Islet of Langerhans (tissue), 1 donor: ENCODE measurements around the gene DSP.

Experiments used
- FAIRE-seq: peaks from one replicate; lab custom pipeline; 2011; peaks lifted over from hg19 to GRCh38; lab: Jason Lieb, UNC

DSP gene

DNA sequence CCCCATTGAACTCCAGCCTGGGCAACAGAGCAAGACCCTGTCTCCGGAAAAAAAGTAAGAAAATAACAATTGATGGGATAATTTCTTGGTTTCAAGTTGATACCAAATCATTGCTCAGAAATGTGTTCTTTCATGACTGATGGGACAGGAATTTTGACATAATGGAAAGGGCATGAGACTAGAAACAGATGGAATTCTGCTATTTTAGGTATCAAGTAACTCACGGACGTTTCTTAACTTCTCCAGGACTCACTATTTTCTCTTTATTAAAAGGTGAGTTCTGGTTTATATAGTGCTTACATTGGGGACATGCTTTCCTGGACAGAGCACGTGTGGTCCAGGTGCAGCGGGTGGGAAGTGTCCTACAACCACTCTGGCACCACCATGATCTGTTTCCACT is 6.0 kb upstream of the DSP start:
- no peak for FAIRE-seq

DNA sequence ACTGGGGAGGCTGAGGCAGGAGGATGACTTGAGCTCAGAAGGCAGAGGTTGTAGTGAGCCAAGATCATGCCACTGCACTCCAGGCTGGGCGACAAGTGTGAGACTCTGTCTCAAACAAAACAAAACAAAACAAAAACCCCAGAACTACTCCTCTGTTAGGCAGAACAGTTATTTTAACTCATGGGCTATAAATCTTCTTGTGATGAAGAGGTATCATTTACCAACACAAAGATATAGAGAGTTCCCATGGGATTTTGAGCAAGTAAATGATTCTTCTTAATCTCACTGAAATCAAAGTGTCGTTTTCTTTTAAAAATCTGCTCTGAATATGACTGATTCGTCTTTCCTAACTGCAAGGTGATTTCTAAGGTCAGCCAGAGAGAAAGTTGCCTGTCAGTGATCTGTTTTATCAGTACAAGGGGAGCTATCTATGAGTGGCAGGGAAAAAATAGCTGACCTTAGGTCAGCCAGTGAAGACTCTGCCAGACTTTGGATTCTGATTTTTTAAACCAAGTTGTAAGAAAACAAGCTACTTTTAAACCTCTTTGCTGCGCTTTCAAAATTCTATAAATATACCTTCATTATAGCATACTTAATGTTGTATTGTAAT is 3.8 kb upstream of the DSP start:
- no peak for FAIRE-seq

DNA sequence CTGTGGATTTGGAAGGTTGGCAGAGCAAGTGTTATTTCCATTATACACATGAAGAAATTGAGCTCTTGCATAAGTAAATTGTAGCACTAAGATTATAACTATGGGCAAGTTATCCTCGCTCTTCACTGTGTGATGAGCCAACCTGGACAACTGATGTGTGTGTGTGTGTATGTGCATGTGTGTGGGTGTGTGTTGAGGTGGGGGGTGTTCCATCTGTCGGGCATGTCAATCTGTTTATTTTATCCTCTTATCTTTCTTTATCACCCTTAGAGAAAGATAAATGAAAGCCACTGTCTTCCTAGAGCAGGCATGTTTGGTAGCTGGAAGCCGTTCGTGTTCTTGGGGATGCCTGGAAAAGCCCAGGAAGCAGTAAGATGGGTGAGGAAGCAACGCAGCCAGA is 3.0 kb upstream of the DSP start:
- FAIRE-seq, result no peak

DNA sequence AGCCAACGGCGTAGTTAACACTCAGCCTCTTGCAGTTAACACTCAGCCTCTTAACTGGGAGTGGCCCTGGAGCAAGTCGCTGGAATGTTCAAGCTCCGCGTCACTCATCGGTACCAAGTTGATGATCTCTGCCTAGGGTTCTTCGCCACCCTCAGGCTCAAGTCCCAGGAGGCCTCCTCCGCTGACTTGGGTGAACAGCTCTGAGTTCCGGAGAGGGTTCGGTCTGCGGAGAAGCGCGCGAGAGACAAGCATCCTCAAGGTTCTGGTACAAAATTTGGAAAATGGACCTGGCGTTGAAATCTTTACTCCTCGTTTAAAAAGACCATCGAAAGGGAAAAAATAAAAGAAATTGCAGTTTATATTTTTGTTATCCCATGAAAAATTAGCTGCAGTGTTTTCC is 876 bp upstream of the DSP start:
- FAIRE-seq, result no peak

DNA sequence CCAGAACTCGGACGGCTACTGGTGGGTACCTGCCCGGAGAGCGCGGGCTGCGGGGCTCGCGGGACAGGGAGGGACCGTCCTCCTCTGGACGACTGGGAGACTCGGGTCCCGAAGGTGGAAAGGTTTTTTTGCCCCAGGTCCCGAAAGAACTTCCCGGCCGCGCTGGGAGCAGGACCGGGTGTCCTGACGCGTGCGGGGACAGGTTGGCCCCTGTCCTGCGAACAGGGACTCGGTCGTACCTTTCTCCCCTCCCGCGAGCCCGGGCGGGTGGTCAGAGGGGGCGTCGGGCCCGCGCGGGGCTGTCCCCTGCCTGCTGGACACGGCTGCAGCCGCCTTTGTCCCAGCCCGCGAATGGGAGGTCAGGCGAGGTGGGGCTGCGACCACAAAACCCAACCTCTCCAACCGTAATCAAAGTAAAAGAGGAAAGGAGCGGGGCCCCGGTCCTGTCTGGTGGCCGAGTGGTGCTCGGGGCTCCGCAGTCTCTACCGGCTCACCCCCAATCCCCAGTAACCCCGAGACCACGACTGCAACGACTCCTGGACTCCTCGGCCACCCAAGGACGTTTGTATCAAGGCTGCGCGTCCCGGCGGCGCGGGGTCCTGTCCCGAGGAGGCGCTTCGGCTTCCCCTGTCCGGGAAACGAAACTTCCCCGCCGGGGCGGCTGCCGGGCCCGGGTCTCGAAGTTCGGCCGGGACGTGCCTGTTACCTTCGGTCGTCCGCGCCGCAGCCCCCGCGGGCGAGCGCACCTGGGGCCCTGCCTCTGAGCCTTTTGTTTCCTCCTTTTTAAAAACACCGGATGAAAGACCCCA is 798 bp downstream of the DSP start:
- FAIRE-seq, result no peak

DNA sequence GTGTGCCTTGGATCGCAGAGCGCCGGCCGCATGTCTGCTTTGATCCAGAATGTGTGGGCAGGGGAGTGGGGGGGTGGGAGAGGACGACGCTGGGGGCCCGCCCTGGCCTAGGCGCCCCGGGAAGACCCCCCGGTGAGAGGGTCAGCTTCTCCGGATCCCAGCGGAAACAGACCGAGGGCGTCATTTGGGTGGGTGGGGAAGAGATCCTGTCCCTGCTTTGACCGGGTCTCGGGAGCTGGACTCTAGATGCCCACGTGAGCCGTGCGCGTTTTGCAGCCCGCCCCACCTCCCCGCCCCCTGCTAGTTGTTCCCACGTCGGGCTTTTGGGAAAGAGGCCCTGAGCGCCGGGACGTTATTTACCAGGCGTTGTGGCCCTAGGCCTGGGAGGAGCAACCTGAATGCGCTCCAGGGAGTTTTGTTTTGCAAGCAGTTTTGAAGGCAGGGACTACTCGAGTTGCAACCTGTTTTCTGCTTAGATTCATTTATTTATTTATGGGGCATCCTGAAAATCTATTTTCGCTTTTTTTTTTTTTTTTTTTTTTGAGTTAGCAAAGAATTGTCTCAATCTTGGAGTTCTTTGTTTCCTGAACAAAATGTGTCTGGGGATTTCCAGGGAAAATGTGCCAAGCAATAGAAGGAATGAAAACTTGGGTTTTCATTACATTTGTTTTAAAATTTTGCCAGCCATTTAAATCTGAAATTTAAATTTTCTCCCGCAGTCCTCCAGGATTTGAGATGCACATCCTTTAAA is 1.6 kb downstream of the DSP start:
- FAIRE-seq, result peak; percentile 45

DNA sequence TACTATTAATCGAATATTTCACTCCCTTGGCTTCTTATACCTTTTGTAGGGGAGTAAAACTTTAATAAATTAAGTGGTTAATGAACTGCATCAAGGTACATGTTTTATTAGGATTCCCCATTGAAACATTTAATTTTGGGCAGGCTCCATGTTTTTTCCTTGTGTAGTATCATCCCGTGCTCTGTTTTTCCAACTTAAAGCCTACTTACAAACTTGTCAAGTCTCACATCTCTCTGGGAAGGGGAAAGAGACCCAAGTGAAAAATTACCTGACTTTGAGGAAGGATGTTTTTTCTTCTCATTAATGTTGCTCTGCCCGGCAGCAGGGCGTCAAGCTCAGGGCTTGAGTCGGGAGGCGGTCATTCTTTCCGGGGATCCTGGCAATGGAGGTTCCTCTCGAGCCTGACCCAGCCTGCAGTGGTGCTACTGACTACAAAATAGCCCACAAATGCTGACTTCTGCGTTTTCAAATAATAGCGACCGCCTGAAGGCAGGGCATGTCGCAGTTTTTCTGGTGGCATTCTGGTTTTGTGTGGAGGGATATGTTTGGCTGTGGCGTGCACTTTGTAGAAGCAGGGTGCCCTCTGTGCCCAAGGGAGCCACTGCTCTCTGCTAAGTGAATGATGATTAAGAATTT is 2.4 kb downstream of the DSP start:
- FAIRE-seq, result no peak

DNA sequence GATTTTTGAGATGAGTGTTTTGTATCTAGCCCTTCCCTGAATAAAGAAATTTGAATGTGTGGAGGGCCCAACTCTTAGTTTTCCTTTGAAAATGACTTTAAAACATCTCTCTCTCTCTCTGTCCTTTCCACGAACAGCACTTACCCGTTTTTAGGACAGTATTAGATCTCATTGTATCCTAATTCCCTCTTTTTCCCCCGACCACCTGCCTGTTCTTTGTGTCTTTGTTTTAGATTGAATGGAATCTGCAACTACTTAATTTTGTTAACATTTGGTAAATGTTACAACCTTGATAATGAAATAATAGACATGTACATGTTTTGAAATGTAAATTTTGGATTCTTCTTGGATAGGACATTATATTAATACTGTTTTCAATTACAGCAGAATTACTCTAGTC is 3.1 kb downstream of the DSP start:
- peak; percentile 69 for FAIRE-seq

DNA sequence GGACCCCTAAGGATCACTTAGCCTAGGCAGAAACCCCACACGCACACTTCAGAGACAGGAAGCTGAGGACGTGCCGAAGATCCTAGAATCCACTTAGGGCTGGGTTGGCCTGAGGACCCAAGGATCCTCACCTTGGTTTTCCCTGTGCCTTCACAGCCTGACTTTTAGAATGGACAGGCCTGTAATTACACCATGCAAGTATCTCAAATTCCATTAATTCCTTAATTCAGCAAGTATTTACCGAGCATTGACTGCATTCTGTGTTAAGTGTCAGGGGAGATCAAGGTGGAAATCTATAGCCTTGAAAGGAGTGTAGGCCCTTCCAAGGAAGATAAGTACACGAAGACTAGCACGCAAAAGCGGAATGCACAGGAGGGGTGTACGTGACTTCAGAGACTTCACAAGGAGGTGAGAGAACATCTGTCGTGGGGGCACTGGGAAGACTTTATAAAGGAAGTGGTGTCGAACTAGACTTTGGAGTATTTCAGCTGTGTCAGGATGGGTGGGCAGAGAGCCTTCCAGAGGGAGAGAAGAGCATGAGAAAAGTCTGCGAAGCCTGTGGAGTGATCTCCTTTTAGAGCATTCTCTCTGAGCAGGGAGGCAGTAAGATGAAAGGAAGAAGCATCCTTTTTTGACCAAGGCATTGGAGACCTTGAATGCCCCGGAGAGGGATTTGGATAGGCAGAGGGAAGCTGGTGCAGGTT is 4.0 kb downstream of the DSP start:
- FAIRE-seq, result no peak

DNA sequence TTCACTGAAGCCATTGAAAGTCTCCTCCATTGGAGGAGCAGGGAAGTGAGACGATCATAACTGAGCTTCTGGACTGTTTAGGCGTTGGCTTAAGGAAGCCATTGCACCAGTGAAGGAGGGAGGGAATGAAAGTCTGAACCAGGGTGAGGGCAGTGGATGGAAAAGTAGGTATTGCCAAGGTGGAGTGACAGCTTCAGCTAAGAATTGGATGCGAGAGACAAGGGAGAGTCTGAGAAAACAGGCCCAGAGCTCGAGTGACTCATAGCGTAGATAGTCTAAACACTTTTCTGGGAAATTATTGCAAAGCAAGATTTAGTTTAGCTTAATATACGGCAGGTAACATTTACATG is 4.5 kb downstream of the DSP start:
- no peak for FAIRE-seq

DNA sequence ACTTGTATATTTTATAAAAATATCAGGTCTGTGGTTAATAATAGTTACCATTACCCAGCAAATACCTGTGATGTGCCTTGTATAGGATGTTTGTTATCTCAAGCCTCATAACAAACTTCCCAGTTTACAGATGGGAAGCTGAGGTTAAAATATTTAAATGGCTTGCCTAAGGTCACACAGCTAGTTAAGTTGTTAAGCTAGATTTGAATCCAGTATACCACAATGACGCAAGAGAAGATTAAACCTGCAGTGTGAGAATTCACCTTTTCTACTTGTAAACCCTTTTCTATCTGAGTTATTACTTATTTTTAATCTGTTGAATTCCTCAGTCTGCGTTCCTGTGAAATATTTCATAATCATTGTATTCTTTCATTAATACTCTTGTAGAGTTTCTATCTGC is 4.9 kb downstream of the DSP start:
- FAIRE-seq, result no peak

DNA sequence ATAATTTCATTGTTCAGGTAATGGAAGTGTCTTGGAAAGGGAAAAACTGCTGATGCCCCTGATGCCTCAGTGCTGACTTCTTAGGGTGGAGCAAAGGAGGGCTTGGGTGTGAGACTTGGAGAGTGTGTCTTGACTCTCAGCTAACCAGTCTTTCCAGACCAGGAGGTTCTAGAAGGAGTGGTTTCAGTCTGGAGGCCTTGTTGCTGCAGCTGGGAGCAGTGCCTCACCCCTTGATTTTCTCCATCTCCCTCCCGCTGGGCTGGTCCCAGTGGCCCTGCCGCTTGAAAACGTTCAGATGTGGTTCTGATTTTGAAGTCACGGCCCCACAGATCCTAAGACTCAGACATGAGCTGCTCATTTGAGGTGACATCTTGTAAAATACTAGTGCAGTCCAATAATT is 5.4 kb downstream of the DSP start:
- FAIRE-seq, result no peak

DNA sequence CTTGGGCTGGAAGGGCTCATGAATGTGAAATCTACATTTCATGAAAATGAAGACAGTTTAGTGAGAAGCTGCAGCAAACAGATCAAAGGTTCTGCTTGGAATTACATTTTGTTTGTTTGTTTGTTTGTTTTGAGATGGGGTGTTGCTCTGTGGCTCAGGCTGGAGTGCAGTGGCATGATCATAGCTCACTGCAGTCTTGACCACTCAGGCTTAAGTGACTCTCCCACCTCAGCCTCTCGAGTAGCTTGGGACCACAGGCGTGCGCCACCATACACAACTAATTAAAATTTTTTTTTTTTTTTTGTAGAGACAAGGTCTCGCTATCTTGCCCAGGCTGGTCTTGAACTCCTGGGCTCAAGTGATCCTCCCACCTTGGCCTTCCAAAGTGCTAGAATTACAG is 5.8 kb downstream of the DSP start:
- no peak for FAIRE-seq

DNA sequence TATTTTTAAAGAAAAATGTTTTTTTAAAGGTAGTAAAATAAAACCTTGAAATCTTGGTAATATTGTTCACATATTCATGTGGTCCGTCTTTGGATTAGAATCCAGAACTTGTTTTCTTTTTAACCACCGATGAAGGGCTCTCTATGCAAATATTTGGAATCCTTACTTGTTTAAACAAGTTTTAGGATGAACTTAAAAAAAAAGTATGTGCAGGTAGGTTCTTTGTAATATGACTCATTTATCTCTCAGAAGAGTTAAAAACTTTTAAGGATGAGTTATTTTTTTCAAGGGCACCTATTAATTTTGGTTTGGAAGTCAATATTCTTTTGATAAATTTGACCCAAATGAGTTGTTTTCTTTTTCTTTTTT is 8.9 kb downstream of the DSP start:
- peak; percentile 96 for FAIRE-seq

DNA sequence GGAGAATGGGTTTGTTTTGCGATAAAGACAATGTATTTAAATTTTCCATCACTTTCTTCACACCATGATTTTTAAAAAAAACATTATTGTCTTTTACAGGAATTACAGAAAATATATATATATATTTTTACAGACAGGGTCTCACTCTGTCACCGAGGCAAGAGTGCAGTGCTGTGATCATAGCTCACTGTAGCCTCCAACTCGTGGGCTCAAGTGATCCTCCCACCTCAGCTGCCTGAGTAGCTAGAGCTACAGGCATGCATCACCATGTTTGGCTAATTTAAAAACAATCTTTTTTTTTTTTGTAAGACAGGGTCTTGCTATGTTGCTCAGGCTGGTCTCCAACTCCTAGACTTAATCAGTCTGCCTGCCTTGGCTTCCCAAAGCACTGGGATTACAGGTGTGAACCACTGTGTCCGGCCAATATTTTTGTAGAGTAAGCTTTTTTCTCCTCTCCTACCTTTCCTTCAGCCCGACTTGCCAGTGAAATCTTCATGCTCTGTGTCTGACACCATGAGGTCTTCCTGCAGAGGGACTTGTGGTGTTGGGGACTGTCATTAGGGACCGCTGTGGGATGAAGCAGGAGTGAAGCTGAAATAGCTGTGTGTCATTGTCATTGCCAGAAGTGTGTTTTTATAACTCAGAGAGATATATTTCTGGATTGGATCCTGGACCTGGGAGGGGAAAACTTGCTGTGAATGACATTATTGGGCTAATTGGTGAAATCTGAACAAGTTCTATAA is 13.2 kb downstream of the DSP start:
- FAIRE-seq, result no peak

DNA sequence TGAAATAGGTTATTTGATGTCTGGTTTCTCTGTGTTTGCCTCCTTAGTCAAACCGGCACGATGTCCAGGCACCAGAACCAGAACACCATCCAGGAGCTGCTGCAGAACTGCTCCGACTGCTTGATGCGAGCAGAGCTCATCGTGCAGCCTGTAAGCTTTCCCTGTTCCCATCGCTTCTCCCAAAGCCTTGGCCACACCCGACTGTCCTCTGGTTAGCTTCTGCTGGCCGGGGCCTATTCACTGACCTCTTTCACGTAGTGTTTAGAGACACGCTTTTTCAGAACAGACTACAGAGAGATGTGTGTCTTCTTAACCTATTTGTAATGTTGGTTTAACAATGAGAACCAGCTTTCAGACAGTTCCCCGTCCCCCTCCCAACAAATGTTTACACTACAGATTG is 14.2 kb downstream of the DSP start:
- FAIRE-seq, result peak; percentile 5

DNA sequence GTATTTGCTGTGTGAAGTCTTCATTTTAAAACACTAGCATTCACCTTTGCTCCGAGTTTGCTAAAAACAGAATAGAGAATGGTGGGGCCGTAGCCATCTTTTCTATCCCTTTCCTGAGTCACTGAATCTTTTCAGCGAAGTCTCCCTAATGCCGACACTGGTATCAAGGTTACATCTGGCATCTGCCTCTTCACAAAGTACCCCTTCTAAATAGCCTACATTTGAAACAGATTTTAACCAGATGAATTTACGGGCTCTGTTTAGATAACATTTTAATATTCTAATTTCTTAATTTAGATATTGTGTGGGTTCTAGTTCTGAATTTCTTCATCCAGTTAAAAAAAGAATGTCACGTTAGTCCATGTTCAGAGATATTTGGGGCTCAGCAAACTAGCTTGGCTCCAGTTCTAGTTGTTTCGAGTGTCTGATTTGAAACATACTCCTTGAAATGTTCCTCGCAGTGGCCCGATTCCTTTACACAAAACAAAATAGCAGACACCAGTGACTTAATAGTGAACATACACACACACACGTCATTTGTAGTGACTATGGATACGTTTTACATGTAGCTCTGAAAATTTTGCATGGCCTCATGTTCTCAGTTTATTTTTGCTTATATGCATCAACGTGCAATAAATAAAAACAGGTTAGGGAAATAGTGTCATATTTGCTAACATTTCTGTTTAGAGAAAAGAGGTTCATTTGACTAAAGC is 15.1 kb downstream of the DSP start:
- no peak for FAIRE-seq

DNA sequence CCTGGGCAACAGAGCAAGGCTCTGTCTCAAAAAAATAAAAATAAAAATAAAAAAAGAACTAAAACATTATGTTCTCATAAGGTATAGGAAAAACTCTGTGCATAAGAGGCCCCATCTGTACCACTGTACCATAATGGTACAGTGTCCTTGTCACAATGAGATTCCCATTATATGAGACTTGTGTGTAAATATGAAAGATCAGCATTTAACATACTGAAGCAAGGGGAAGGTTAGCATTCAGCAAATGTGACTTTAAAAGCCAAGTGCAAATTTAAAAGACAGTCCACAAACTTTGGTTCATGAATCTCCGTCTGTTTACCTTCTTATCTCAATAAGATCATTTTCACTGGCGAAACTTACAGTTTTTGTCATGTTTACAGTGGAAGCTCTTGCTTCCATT is 16.2 kb downstream of the DSP start:
- no peak for FAIRE-seq

DNA sequence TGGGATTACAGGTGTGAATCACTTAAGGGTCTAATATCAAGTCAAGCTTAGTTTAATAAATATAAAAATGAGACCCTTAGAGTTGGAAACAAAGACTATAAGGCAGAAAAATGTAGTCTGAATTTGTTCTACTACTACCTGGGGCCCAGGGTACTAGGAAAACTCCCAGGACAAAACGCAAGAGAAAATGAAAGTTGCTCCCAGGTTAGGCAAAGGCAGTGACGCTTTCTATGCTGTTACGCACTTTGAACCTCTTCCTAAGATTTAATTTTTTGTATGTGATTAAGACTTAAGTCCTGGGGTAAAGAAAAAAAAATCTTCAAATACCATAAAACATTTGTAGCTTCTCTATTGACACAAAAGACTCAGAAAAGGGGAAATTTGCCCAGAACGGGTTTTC is 17.3 kb downstream of the DSP start:
- no peak for FAIRE-seq

DNA sequence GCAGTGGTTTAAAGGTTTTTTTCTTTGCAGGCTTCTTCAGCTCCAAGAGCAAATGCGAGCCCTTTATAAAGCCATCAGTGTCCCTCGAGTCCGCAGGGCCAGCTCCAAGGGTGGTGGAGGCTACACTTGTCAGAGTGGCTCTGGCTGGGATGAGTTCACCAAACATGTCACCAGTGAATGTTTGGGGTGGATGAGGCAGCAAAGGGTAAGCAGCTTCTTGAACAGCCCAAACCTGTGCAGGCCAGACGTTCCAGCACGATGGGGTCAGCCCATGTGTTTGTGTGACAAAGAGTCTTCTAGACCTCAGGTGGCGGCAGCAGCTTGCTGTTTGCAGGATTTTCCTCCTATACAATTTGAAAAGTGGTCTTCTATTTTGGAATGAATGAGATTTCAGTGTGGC is 17.7 kb downstream of the DSP start:
- FAIRE-seq, result no peak
